Lung (tissue), 12 donors: ENCODE results near the gene WDR1. TPM values are rescaled to one million over a fixed set of nuclear protein-coding genes. Genes with fewer than 3 reads are reported as not detected.

Experiments used
- ATAC-seq: fragments of 200-7000 bp; cut with Tn5 transposase; one replicate; pipeline ENCODE4 v1.9.1; 2020; ENCODE audit warnings: moderate number of reproducible peaks; ENCODE audit not compliant: insufficient read depth, low FRiP score
- DNase-seq, 3 donors: peaks; one replicate each; pipeline ENCODE4 v3.0.0-alpha.2; 2013 to 2017
- H3K27ac ChIP-seq, 2 donors: one replicate each; pipeline ENCODE4 v1.5.1; 2013; ENCODE audit warnings: mild to moderate bottlenecking in 2 of 2, moderate library complexity in 2 of 2, control low read depth in 1 of 2, inconsistent platforms in 1 of 2, low read depth in 1 of 2, low read length in 1 of 2
- H3K27me3 ChIP-seq, 3 donors: one replicate each; pipeline ENCODE4 v1.5.1; 2013; ENCODE audit warnings: low read length in 2 of 3; ENCODE audit not compliant: control insufficient read depth in 3 of 3, insufficient read depth in 3 of 3
- H3K36me3 ChIP-seq, 4 donors: one replicate each; pipeline ENCODE4 v1.5.1; 2013; ENCODE audit warnings: low read length in 4 of 4, mild to moderate bottlenecking in 1 of 4, moderate library complexity in 1 of 4; ENCODE audit not compliant: control insufficient read depth in 4 of 4, insufficient read depth in 4 of 4
- H3K4me1 ChIP-seq, 5 donors: one replicate each; pipeline ENCODE4 v1.5.1; 2013; ENCODE audit warnings: low read length in 5 of 5, mild to moderate bottlenecking in 2 of 5, moderate library complexity in 1 of 5; ENCODE audit not compliant: control insufficient read depth in 5 of 5, insufficient read depth in 5 of 5
- H3K4me3 ChIP-seq: one replicate; pipeline ENCODE4 v1.5.1; 2013; ENCODE audit warnings: mild to moderate bottlenecking, control low read depth, moderate library complexity
- H3K9ac ChIP-seq, 2 donors: one replicate each; pipeline ENCODE4 v1.5.1; 2013; ENCODE audit warnings: low read length in 2 of 2, control low read depth in 1 of 2; ENCODE audit not compliant: insufficient read depth in 1 of 2
- H3K9me3 ChIP-seq, 4 donors: one replicate each; pipeline ENCODE4 v1.5.1; 2013; ENCODE audit warnings: low read length in 3 of 4, mild to moderate bottlenecking in 1 of 4, moderate library complexity in 1 of 4; ENCODE audit not compliant: control insufficient read depth in 4 of 4, insufficient read depth in 3 of 4
- WGBS, 2 donors: extraction: QIAGEN DNeasy Blood & Tissue Kit; methylation state at CpG; one replicate each; pipeline ENCODE4 v1.1.7; 2013; 5-methylcytosine and 5-hydroxymethylcytosine counted together
- polyA plus RNA-seq, 2 donors: library from polyadenylated mRNA; stranded (reverse); fragments of 200-250 nt; gene quantifications; one replicate each; pipeline ENCODE4 v1.2.1, GENCODE V29; 2013
- total RNA-seq, 2 donors: library from RNA; depleted of rRNA in 1 of 2; stranded (reverse); fragments of >200 nt in 1 of 2; gene quantifications; one replicate each; pipeline ENCODE4 v1.2.1, GENCODE V29; 2014 to 2021
- TF ChIP-seq, protein P1 (sequence below): IDR thresholded peaks from 2 replicates; pipeline ENCODE4 v1.5.1; 2012; ENCODE audit warnings: mild to moderate bottlenecking; ENCODE audit errors: control extremely low read depth, extremely low read depth
- donor health status: control.
- donor health status: control.
- donor health status: Bipolar disorder and iron deficiency.
- donor health status: healthy.
- donor health status: DM: yes; HTN: yes; CAD: no.

The WDR1 gene
- total and polyA plus RNA-seq, 4 donors: 72.0 to 325 (median 205) TPM

DNA sequence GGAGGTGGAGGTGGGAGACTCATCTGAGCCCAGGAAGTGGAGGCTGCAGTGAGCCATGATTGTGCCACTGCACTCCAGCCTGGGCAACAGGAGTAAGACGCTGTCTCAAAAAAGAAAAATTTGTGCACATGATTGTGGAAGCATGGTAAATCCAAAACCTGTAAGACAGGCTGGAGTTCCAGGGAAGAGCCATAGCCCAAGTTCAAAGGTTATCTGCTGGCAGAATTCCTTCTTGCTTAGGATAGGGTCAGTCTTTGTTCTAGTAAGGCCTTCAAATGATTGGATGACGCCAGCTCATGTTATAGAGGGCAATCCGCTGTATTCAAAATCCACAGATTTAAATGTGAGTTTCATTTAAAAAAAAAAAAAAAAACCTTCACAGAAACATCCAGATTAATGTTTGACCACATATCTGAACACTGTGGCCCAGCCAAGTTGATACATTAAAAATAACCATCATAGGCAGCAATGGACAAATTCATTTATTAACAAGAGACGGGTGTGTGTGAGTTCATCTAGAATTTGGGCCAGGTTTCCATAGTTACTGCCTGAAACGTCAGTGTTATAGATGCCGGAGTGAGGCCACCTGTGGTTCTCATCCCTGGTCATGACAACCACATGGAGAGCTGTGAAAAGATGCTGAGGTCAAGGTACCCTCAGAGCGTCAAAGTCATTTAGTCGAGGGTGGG is 60.1 kb downstream of the WDR1 start:
- Histone ChIP-seq H3K9ac (no peak overlapping the region), H3K36me3 (no peaks in the 10 kb centered on the region), H3K27me3 (no peaks in the 10 kb centered on the region), H3K27ac (no peak overlapping the region), H3K4me3 (no peak overlapping the region), H3K4me1 (peaks cover 0 to 5% (median 0%) of the 10 kb centered on the region in 5 donors), H3K9me3 (no peaks in the 10 kb centered on the region)
- WGBS, 2 donors: 88 to 95% methylated on average over 8 of the region's 8 CpGs
- ATAC-seq (no peak), DNase-seq (no peak)
- TF ChIP-seq, protein P1, sequence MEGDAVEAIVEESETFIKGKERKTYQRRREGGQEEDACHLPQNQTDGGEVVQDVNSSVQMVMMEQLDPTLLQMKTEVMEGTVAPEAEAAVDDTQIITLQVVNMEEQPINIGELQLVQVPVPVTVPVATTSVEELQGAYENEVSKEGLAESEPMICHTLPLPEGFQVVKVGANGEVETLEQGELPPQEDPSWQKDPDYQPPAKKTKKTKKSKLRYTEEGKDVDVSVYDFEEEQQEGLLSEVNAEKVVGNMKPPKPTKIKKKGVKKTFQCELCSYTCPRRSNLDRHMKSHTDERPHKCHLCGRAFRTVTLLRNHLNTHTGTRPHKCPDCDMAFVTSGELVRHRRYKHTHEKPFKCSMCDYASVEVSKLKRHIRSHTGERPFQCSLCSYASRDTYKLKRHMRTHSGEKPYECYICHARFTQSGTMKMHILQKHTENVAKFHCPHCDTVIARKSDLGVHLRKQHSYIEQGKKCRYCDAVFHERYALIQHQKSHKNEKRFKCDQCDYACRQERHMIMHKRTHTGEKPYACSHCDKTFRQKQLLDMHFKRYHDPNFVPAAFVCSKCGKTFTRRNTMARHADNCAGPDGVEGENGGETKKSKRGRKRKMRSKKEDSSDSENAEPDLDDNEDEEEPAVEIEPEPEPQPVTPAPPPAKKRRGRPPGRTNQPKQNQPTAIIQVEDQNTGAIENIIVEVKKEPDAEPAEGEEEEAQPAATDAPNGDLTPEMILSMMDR: no peak

DNA sequence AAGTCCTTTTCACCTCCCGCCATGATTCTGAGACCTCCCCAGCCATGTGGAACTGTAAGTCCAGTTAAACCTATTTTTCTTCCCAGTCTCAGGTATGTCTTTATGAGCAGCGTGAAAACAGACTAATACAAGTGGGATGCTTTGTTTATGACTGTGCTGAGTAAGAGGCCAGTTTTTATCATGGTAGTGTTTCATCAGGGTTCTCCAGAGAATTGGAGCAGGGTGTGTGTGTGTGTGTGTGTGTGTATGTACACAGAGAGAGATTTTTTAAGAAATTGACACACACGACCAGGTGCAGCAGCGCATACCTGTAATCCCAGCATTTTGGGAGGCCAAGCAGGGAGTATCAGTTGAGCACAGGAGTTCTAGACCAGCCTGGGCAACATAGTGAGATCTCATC is 60.7 kb downstream of the WDR1 start:
- no peaks in the 10 kb centered on the region for H3K36me3 ChIP-seq
- no peak overlapping the region for H3K4me3 ChIP-seq
- DNase-seq: no peak
- TF ChIP-seq, protein P1: no peak
- H3K9ac ChIP-seq: no peak overlapping the region
- H3K4me1 ChIP-seq: peaks cover 0 to 5% (median 0%) of the 10 kb centered on the region in 5 donors
- no peak for ATAC-seq
- 92 to 93% methylated on average over 4 of the region's 4 CpGs for WGBS, 2 donors
- H3K27me3 ChIP-seq: no peaks in the 10 kb centered on the region
- no peak overlapping the region for H3K27ac ChIP-seq
- no peaks in the 10 kb centered on the region for H3K9me3 ChIP-seq

DNA sequence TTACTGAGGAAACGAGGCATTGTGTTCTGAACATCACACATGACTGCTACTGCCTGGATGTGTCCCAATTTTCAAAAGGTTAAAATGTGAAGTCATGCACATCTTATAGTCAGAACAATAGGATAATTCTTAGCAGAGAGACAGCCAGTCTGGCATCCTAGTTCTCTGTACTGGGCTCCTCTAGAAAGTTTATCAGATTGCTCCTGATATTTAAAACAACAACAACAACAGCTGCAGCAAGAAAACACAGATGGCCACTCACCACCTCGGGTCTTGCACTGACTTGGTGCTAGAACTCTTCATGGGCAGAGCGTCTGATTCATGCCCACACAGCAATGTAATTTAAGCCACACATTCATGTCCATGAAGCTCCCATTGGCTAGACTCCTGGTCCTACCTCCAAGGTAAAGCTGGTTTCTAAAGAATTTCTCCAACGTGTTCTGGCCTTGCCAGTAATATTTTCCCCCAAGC is 62.0 kb downstream of the WDR1 start:
- peak overlapping the region in 1 of 2 donors; percentile 77 for H3K27ac ChIP-seq
- TF ChIP-seq, protein P1: no peak
- WGBS, 2 donors: 63 to 80% methylated on average over 4 of the region's 4 CpGs

More for the DNA sequence above, 62.0 kb downstream of the WDR1 start:
- peaks cover 0 to 5% (median 0%) of the 10 kb centered on the region in 5 donors for H3K4me1 ChIP-seq
- H3K36me3 ChIP-seq: no peaks in the 10 kb centered on the region
- peaks cover 0 to 2% (median 0%) of the 10 kb centered on the region in 4 donors for H3K9me3 ChIP-seq
- H3K4me3 ChIP-seq: no peak overlapping the region
- no peak for ATAC-seq
- H3K9ac ChIP-seq: no peak overlapping the region
- H3K27me3 ChIP-seq: no peaks in the 10 kb centered on the region
- no peak for DNase-seq
